HG02973 (cell line): ENCODE data around the gene GPR87.

Source experiments
- ATAC-seq: cut with Tn5 transposase; IDR thresholded peaks from one replicate; pipeline ENCODE4 v1.9.1; 2021; ENCODE audit warnings: moderate library complexity; ENCODE audit not compliant: unreplicated experiment

Gene GPR87

DNA sequence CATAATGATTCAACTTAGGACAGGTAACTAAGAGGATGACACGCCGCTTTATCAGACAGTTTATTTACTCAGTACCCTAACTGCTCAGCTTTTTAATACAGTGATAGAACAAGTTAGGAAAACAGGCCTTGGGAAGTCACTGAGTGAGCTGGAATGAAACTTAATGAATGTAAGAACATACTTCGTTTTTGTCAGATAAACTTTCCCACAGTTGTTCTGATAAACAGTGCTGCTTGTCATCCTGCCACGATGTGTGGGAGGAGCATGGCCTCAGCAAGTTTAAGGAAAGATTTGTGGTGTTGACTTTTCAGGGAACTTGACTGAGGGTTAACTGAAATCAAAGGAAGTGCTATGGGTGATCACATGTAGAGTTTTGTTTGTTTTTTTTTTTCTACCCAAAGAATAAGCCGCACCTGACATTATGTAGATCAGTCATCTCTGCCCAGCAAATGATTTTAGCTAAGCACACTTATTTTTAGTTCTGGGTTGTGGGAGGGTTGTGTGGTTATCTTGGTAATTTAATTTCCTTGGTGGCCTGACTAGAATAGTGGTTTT is 32.6 kb downstream of the GPR87 start:
- ATAC-seq = no peak

DNA sequence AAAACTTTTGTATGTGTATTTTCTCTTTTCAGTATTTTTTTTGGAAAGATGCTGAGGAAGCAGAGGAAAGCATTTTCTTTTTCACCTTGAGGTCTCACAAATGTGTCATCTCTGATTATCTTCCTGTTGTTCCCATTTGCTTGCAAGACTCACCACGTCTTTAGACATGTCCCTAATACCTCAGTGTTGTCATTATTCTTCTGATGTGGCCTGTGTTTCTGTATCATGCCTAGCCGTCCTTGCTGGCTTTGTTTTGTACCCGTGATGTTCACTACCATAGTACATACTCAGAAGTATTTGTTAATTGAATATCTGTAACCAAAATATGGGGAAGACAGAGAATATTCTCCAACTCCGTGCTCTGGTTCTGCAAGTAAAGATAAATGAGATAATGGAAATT is 33.2 kb downstream of the GPR87 start:
- no peak for ATAC-seq

DNA sequence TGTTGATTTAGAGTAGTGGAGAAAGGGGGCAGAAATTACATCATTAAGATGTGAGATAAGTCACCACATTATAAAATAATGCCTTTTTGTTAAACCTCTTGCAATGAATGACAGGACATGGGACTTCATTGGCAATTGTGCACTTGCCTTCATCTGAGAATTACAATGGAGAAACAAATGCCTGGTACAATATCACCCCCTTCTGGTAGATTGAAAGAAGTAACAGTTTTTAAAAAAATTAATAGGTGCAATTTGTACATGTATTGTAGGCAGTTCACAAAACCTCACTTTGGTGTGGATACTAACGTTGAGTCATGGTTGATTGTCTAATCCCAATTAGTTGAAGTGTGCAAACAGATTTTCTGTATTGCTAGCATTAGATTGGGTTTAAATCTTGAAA is 33.7 kb downstream of the GPR87 start:
- peak; percentile 51 for ATAC-seq

DNA sequence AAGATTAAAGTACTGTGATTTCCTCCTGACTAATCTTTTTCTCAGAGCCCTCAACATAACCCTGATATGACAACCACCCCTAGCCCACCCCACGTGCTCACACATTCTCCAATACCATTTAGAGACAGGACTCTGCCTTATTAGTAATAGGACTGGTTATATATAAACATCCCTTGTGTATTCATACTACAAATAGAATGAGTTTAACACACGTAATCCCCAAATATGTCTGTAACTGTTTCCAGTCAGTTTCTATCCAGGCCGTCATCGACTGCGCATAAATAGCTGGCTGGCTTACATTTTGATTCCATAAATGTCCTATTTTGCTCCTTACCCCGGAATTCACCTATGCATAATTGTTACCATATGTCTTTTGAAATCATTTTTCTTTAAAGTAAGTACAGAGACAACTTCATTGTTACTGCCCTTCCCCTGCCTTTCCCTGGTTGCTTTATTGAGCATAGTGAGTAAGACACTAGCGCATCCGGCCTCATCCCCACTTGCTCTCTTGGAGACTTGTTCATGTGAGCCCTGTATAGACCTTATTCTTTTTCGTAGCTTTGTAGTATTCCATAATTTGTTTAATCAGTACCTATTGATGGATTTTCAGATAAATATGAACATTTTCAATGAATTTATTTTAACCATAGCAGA is 34.8 kb downstream of the GPR87 start:
- ATAC-seq = no peak

DNA sequence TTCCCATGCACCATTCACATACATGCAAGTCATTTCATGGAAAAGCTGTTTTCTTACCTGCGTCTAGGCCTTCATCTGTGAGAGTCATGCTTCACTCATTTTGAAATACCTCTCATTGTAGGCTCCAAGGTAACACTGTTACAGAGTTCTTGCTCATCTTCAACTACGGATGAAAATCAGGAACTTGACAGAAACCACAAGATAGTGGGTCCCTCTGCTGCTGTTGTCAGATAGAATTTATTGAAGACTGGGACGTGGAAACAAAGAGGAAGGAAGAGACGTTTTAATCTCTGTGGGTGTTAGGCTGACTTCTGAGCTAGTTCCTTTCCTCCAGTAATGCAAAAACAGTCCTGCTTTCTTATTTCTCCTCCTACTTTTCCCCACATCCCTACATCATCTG is 38.4 kb downstream of the GPR87 start, which contains the start of gene P2RY14:
Gene P2RY14 (minus strand): TSS at position 313 of the 400 bp plus-strand sequence. CDS start 64,226 bp downstream, outside the sequence.
- ATAC-seq = no peak

DNA sequence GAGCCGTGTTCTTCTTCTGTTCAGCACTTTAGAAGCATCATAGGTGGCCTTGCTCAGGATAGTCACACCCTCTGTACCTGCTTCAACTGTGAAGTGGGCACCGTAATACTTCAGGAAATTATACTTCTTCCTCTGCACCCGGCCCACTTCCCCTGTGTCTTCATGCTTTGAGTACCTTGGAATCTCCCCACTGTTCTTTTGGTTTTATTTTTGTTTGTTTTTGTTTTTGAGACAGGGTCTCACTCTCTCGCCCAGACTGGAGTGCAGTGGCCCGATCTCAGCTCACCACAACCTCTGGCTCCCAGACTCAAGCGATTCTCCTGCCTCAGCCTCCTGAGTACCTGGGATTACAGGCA is 40.0 kb downstream of the GPR87 start:
- ATAC-seq = peak; percentile 64

DNA sequence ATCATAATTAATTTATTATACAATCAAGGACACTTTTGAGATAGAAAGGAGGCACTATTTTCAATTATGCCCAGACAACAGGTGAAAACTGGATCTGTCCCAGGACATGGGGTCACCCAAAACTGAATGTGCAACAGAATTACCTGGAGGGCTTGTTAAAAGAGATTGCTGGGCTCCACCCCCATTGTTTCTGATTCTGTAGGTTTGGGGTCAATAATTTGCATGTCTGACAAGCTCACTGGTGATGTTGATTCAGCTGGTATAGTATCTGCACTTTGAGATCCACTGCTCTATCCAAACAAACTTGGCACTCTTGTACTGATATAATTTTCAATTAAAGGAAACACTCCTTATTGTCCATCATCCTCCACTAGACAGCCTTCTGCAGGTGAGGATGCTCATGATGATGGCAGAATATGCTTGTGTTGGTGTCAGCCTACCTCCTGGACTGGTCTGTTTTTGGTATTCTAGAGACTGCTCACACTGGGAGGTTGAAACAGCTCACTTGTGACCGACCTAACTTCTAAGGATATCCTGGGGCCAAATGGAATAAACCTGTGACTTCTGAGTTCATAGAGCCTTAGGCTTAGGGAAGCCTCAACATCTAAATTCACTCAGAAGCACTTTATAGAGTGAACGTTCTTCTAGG is 40.5 kb downstream of the GPR87 start:
- no peak for ATAC-seq

DNA sequence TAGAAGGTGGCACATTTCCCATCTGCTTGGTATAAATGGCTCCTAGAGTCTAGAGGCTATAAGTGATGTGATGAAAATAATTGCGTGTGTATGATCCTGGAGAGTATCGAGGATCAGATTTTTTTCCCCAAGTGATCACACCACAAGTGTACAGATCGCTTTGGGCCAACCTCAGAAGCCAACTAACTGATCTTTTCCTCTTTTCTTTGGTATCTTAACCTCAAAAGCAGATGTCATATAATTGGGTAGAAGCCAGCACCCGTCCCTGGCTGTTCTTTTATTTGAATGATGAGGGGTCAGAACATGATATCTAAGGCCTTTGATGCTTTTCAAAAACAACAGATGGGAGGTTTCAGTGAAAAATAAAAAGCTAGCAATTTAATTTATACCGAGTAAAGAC is 41.5 kb downstream of the GPR87 start:
- no peak for ATAC-seq

DNA sequence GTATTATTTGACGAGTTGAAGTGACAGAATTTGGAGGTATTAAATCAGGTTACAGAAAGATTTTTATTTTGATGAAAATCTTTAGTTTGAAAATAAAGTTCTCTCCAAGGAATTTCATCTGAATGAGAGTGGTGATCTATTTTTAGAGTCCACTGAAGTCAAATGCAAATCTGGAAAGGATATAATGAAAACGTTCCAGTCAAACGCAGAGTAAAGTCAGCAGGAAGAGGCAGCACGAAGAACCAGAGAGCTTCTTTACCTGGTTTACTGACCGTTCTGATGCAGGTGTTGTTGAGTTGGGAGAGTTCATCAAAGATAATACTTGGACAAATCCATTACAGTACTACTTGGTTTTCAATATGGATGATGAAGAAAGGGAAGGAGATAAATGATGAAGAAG is 47.0 kb downstream of the GPR87 start:
- no peak for ATAC-seq

DNA sequence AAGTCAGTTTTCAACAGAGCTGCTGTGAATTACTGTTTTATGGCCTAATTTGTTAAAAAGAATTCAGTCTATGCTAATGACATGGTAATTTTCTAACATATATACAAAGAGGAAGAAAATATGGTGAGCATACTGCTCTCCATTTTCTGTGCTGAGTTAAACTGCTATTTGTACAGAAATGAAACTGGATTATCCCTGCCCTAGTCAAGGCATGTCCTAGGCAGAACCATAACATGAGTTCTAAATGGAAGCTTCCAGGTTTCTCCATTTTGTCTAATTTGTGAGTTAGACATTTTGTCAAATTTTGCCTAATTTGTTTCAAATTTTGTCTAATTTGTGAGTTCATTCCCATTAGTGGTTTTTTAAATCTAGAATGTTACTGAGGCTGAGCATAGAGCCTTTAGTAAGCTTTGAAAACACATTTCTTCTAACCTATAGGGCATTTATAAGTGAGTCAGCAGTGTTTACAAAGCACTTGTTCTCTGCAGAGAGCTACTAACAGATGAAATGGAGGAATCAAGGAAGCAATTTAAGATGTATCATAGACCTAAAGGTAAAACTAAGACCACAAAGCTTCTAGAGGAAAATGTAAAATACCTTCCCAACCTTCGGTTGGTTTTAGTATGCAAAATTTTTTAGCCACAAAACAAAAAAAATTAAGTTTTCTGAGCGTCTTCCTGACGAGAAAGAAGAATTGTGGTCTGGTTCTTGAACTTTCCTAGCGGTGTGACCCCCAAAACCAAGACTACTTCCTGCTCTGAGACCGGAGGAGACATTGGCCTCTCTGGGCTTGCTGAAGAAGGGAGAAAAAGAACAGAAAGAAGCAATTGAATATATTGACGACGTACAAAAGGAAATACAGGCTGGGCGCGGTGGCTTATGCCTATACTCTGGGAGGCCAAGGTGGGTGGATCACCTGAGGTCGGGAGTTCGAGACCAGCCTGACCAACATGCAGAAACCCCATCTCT is 48.1 kb downstream of the GPR87 start:
- peak; percentile 38 for ATAC-seq

DNA sequence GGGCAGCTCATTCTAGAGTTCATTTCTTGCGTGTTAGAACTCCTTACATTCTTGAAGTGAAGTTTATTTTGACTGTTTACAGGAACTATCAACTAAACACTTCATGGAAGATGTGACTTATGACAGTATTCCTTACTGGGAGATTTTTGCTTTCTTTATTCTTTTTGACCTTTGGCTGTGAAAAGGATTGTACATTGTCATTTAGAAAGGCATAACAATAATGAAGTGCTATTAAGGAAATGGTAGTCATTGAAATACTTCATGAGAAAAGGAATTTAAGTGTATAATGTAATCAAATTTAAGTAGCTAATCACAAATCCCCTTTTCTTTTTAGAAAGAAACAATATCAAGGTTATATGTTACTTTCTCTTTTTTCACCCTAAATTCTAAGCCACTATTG is 49.6 kb downstream of the GPR87 start:
- no peak for ATAC-seq

DNA sequence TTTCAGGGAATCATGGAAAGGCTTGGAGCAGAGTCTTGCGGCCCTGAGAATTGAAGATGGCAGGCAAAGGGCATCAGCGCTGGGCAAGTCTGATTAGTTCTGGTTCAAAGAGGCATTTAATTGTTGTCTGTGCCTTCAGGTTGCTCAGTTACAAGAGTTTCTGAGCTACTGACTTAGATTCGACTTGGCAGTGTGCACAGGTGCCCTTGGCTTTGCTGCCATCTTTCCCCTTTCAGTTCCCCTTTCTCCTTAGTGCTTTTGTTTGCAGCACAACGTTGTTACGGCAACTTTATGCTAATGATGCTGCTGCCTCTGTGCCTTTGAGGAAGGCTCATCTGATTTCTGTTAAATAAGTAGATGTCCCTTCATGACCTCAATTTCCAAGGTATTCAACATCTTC is 50.8 kb downstream of the GPR87 start:
- peak; percentile 93 for ATAC-seq

DNA sequence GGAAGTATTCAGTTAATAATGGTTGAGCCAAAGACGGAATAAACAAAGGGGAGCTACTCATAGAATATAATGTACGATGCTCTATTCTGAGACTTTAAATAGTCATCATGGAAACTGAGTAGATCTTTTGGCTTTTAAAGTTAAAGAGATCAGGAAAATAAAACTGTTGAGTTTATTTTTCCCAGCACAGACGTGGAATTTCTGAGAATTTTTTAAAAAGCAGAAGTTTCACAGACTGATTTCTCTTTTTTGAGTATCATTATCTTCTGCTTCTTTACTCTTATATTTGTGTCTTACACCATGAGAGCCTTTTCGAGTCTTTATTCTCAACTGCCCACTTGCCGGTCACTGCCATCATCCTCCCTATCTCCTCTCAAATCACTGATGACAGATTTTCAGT is 51.5 kb downstream of the GPR87 start:
- no peak for ATAC-seq

DNA sequence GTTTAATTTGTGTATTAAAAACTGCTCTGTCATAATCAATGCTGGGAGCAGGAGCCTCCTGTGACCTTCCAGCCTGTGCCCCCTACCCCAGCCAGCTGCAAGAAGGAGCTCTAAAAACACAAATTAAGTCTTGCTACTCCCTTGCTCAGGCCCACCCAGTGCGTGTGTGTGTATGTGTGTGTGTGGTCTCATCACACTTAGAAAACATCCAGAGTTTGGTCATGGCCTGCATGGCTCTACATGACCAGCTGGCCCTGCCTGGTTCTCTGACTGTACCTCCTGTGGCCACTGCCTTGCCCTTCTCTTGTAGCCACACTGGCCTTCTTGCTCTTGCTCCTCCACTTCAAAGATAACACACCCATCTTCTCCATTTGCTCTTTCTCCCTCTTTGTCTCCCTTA is 52.0 kb downstream of the GPR87 start:
- no peak for ATAC-seq

DNA sequence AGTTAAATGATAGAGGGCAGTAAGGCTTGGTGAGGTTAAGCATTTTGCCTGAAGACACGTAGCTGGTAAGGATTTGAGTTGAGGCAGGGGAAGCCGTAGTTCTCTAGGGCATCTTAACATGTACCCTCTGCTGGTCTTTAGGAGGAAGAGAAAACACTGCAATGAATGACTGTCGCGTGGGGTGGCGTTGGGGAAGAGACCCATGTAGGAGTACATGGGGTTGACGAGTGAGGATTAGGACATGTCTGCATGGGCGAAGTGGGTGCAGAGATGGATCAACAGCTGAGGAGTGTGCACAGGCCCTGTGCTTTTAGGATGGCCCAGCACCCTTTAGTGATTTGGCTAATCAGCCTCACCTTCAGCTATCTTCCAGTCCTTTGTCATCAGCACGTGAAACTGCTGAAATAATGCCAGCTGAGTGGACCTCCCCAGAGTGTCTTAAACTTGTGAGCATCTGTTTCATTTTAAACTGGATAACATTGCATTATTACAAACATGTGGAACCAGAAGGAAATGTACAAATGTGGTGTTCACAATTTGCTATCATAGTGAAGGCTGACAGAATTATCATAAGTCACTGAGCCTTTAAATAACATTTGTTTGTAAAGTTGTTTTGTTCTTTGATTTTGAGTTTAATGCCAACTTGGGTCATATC is 53.6 kb downstream of the GPR87 start:
- no peak for ATAC-seq

DNA sequence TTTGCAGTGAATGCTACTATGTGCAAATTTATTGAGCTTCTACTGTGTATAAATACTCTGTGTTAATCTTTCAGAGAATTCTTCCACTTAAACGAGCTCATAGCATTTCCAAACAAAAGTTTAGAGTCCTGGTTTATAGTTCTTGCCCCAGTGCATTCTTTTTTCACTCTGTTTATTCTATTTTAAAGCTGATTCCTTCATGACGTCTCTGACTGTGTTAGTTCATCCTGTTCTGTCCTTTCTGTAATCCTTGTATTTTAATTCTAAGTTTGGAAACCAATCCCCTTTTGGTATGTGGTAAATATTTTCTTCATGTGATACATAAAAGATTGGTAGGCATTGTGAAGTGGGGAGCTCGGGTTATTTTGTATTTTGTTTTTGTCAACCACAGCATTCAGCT is 57.0 kb downstream of the GPR87 start:
- no peak for ATAC-seq

DNA sequence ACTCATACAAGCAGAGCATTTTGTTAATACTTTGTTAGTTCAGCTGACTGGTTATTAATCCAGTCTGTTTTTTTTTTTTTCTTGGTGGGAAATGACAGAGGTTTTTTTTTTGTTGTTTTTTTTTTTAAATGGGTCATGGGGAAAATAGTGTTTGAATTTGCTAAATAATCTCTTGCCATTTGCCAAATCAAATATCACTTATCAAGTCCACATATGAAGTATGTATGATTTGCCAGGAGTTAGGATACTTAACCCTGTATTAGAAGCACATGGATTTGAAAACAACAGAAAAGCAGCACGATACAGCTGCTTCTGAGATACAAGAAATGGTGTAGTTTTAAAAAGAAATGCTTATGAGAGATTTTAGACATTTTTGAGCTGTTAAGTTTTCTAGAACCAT is 59.9 kb downstream of the GPR87 start:
- no peak for ATAC-seq

DNA sequence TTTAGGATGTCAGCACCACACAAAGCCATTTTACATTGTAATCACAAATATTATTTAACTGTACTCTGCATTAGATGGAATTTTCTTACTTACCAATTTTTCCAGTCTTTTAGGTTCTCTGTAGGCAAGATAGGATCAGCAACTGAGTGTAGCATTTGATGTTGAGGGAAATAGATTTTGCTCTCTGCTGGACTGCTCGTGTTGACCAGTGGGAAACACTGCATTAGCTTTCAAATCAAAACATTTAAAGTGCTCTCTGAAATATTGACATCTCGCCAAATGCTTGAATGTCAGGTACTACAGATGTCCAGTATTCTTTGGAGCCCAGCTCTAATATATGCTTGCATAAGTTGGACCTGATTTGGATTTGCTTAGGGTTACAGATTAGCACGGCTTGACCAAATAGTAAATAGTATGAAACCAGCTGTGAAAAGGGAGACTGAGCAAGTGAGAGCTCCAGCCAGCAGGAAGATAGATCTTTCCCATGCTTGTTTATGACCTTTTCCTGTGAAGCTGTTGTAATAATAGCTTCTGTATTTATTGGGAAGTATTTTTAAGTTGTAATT is 67.8 kb downstream of the GPR87 start:
- no peak for ATAC-seq
